ENCODE data around the gene RCL1. TPM values are rescaled to one million over a fixed set of nuclear protein-coding genes. Genes with fewer than 3 reads are reported as not detected.

Gene RCL1
- polyA plus RNA-seq, 1 donor (not counting 4 experiments of a cell fraction or from before 2014, with no cell fraction given): 16.6 TPM

DNA sequence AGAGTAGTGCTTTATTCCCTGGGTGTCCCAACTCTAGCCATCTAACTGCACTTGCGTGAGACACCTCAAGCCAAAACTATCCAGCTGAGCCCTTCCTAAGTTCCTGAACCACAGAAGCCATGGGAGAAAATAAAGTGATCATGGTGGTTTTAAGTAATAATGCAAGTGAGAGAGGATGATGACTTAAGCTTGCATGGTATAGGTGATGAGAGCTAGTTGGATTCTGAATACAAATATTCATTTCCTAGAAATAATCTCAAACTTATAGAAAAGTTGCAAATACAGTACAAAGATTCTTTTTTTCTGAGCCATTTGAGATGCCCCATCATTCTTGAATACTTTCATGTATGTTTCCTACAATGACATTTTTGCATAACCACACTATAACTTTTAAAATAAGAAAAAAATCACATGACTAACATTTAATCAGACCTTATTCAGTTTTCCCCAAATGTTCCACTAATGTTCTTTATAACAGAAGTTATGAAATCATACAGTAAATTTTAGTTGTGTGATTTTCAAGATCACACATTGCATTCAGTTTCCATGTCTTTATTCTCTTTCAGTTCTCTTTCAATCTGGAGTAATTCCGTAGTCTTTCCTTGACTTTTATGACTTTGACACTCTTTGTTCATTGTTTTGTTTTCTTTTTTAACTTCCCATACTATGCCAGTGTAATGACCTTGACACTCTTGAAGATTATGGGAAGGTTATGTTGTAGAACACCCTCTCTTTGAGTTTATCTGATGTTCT lies 46.3 kb upstream of the RCL1 start:
- Histone ChIP-seq H3K4me2 (ENCODE audit: control insufficient read depth, extremely low read depth, insufficient read depth, low read depth, low read length) (no peak overlapping the region), H3K4me3 (ENCODE audit: control insufficient read depth in 2 of 3, extremely low read depth in 1 of 3, insufficient read depth in 2 of 3, low read depth in 1 of 3, low read length in 3 of 3) (no peak overlapping the region), H4K20me1 (ENCODE audit: control insufficient read depth, extremely low read depth, insufficient read depth, low read length) (no peaks in the 10 kb centered on the region), H3K9ac (ENCODE audit: control insufficient read depth, extremely low read depth, insufficient read depth, low read length) (no peak overlapping the region), H2AFZ (ENCODE audit: control insufficient read depth, low read length) (no peak overlapping the region), H3K36me3 (ENCODE audit: control insufficient read depth in 2 of 2, extremely low read depth in 1 of 2, insufficient read depth in 2 of 2, low read length in 2 of 2) (no peaks in the 10 kb centered on the region), H3K79me2 (ENCODE audit: control insufficient read depth, insufficient read depth, low read length) (no peaks in the 10 kb centered on the region), H3K27ac (ENCODE audit: control insufficient read depth, insufficient read depth, low read length) (no peak overlapping the region), H3K27me3 (ENCODE audit: control insufficient read depth, extremely low read depth, insufficient read depth, low read length) (no peaks in the 10 kb centered on the region), H3K9me3 (ENCODE audit: control insufficient read depth, low read depth, low read length) (no peaks in the 10 kb centered on the region), H3K9me1 (ENCODE audit: control insufficient read depth, extremely low read depth, insufficient read depth, low read length) (no peaks in the 10 kb centered on the region), H3K4me1 (ENCODE audit: control insufficient read depth, extremely low read depth, insufficient read depth, low read length) (peaks cover 20% of the 10 kb centered on the region)
- dilution Hi-C loops (cut with MboI; ENCODE audit: extremely low pct_ligation_motif_present, low sequenced_read_pairs): no loop called here
- FAIRE-seq (no peak), DNase-seq (ENCODE audit: low read depth, low spot score) (no peak)
- TF ChIP-seq, protein P1, sequence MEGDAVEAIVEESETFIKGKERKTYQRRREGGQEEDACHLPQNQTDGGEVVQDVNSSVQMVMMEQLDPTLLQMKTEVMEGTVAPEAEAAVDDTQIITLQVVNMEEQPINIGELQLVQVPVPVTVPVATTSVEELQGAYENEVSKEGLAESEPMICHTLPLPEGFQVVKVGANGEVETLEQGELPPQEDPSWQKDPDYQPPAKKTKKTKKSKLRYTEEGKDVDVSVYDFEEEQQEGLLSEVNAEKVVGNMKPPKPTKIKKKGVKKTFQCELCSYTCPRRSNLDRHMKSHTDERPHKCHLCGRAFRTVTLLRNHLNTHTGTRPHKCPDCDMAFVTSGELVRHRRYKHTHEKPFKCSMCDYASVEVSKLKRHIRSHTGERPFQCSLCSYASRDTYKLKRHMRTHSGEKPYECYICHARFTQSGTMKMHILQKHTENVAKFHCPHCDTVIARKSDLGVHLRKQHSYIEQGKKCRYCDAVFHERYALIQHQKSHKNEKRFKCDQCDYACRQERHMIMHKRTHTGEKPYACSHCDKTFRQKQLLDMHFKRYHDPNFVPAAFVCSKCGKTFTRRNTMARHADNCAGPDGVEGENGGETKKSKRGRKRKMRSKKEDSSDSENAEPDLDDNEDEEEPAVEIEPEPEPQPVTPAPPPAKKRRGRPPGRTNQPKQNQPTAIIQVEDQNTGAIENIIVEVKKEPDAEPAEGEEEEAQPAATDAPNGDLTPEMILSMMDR (optimal IDR thresholded peaks at IDR 0.05 in 1 of 3, IDR thresholded peaks at IDR 0.05 in 1 of 3, conservative IDR thresholded peaks at IDR 0.05 in 1 of 3; ENCODE audit: extremely low read depth in 1 of 3, insufficient read depth in 2 of 3, low read length in 3 of 3): no peak
- TF ChIP-seq EZH2 (IDR thresholded peaks at IDR 0.05; ENCODE audit: low read length): no peak

DNA sequence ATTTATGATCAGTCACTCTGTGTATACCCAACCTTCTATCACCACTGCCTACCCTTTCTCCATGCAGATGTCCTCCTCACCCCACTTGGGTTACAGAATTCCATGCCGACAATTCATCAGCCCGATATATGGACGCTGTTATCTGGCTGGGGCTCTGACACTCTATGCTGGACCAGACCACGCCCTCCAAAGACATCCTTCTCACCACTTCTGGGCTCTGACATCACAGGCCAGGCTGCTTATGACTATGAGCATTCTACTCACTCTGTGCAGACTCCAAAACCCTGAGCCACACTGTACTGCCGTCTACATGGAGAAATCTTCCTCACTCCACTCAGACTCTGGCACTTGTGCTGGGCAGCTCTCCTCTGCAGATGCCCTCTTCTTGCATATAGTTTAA lies 44.1 kb upstream of the RCL1 start:
- Histone ChIP-seq H3K9me3 (ENCODE audit: control insufficient read depth, low read depth, low read length) (no peaks in the 10 kb centered on the region), H4K20me1 (ENCODE audit: control insufficient read depth, extremely low read depth, insufficient read depth, low read length) (no peaks in the 10 kb centered on the region), H3K9ac (ENCODE audit: control insufficient read depth, extremely low read depth, insufficient read depth, low read length) (no peak overlapping the region), H3K9me1 (ENCODE audit: control insufficient read depth, extremely low read depth, insufficient read depth, low read length) (no peaks in the 10 kb centered on the region), H2AFZ (ENCODE audit: control insufficient read depth, low read length) (no peak overlapping the region), H3K27me3 (ENCODE audit: control insufficient read depth, extremely low read depth, insufficient read depth, low read length) (no peaks in the 10 kb centered on the region), H3K4me2 (ENCODE audit: control insufficient read depth, extremely low read depth, insufficient read depth, low read depth, low read length) (no peak overlapping the region), H3K4me1 (ENCODE audit: control insufficient read depth, extremely low read depth, insufficient read depth, low read length) (peaks cover 3% of the 10 kb centered on the region), H3K4me3 (ENCODE audit: control insufficient read depth in 2 of 3, extremely low read depth in 1 of 3, insufficient read depth in 2 of 3, low read depth in 1 of 3, low read length in 3 of 3) (no peak overlapping the region), H3K27ac (ENCODE audit: control insufficient read depth, insufficient read depth, low read length) (no peak overlapping the region), H3K79me2 (ENCODE audit: control insufficient read depth, insufficient read depth, low read length) (no peaks in the 10 kb centered on the region), H3K36me3 (ENCODE audit: control insufficient read depth in 2 of 2, extremely low read depth in 1 of 2, insufficient read depth in 2 of 2, low read length in 2 of 2) (no peaks in the 10 kb centered on the region)
- no peak for TF ChIP-seq EZH2 (IDR thresholded peaks at IDR 0.05; ENCODE audit: low read length)
- TF ChIP-seq, protein P1 (optimal IDR thresholded peaks at IDR 0.05 in 1 of 3, IDR thresholded peaks at IDR 0.05 in 1 of 3, conservative IDR thresholded peaks at IDR 0.05 in 1 of 3; ENCODE audit: extremely low read depth in 1 of 3, insufficient read depth in 2 of 3, low read length in 3 of 3): no peak
- dilution Hi-C loops (cut with MboI; ENCODE audit: extremely low pct_ligation_motif_present, low sequenced_read_pairs): no loop called here
- FAIRE-seq (no peak), DNase-seq (ENCODE audit: low read depth, low spot score) (no peak)
